ENCODE data around the gene LMNB1. TPM values are rescaled to one million over a fixed set of nuclear protein-coding genes. Genes with fewer than 3 reads are reported as not detected.
A peak's percentile ranks its signal among the peaks of the same experiment; 100 is the strongest.
"Not testable (repeated sequence)": the region's sequence is repeated elsewhere in the genome, so short reads cannot be mapped to it uniquely, and the experiment has no call there.

LMNB1 gene
- polyA plus RNA-seq (2013), result 44.5 TPM

- H3K4me1 ChIP-seq (ENCODE audit: control extremely low read depth in 1 of 4, control insufficient read depth in 4 of 4, insufficient read depth in 4 of 4, low read length in 3 of 4), result peaks cover 11 to 39% (median 19%) of the 10 kb centered on the region in 4 experiments
- WGBS (ENCODE audit: insufficient coverage), result 1% methylated on average over 40 of the region's 74 CpGs
These were observed at the start of gene LMNB1 for GRCh38 chr5:126776499-126777256. Gene LMNB1, plus strand, starts transcription at chr5:126777136. Its CDS starts 373 bp downstream, at chr5:126777509.

DNA sequence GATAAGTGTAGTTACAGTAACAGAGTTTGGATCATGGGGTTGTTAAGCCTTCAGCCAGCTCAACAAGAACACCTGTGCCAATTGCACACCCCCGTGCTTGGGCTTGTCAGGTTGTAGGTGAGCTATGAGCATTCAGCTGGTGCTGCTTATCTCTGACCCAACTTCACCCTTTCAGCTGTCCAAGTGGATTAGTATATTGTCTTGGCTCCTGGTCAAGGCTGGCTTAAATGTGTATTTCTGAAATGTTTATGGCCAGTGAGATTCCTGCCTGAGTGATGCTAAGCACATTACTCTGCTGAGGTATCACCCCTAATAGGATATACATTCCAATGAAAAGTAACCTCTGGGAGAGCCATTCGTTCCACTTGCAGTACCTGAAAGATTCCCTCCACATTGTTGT, 44.2 kb upstream of the LMNB1 start:
- H3K27ac ChIP-seq (ENCODE audit: insufficient read depth in 1 of 2, low read depth in 1 of 2, low read length in 2 of 2, poor library complexity in 1 of 2, severe bottlenecking in 2 of 2), result no peak overlapping the region
- POLR2A ChIA-PET, result no interaction called here
- no peaks in the 10 kb centered on the region for H3K36me3 ChIP-seq (ENCODE audit: control insufficient read depth in 4 of 4, insufficient read depth in 4 of 4, low read length in 3 of 4)
- DNase-seq, result no peak
- H3K4me3 ChIP-seq (ENCODE audit: control insufficient read depth in 1 of 7, extremely low read depth in 1 of 7, insufficient read depth in 4 of 7, low read depth in 2 of 7, low read length in 6 of 7), result no peak overlapping the region
- H3K4me1 ChIP-seq (ENCODE audit: control extremely low read depth in 1 of 4, control insufficient read depth in 4 of 4, insufficient read depth in 4 of 4, low read length in 3 of 4), result peaks cover 0 to 5% (median 0%) of the 10 kb centered on the region in 4 experiments
- H3K27me3 ChIP-seq (replicated peaks in 2 of 5; ENCODE audit: control insufficient read depth in 4 of 5, insufficient read depth in 5 of 5, low read length in 4 of 5), result no peaks in the 10 kb centered on the region
- no peaks in the 10 kb centered on the region for H3K9me3 ChIP-seq (ENCODE audit: control extremely low read depth in 1 of 5, control insufficient read depth in 4 of 5, insufficient read depth in 2 of 5, low read depth in 1 of 5, low read length in 4 of 5)
- WGBS (ENCODE audit: insufficient coverage), result 80% methylated on average over 1 of the region's 2 CpGs
- CTCF ChIA-PET, result interaction anchor here (1.1 kb wide), 1 partner anchor 9 kb away, joined by 3 read pairs; no protein-coding TSS in a partner anchor

More at GRCh38 chr5:126776499-126777256, at the start of gene LMNB1:
- Histone ChIP-seq H3K9me3 (ENCODE audit: control extremely low read depth in 1 of 5, control insufficient read depth in 4 of 5, insufficient read depth in 2 of 5, low read depth in 1 of 5, low read length in 4 of 5) (no peaks in the 10 kb centered on the region), H3K36me3 (ENCODE audit: control insufficient read depth in 4 of 4, insufficient read depth in 4 of 4, low read length in 3 of 4) (peaks cover 0 to 1% (median 0%) of the 10 kb centered on the region in 4 experiments), H3K27ac (ENCODE audit: insufficient read depth in 1 of 2, low read depth in 1 of 2, low read length in 2 of 2, poor library complexity in 1 of 2, severe bottlenecking in 2 of 2) (peak within 1 kb of the TSS; percentile 46 to 86), H3K27me3 (replicated peaks in 2 of 5; ENCODE audit: control insufficient read depth in 4 of 5, insufficient read depth in 5 of 5, low read length in 4 of 5) (no peaks in the 10 kb centered on the region), H3K4me3 (ENCODE audit: control insufficient read depth in 1 of 7, extremely low read depth in 1 of 7, insufficient read depth in 4 of 7, low read depth in 2 of 7, low read length in 6 of 7) (peak within 1 kb of the TSS; percentile 66 to 98 (median 95))
- peak; percentile 92 to 97 (median 96) for DNase-seq
- ChIA-PET POLR2A (interaction anchor here (0.5 to 1.5 kb wide), 2 partner anchors 29 to 90 kb away, joined by 3 read pairs; no protein-coding TSS in a partner anchor), CTCF (interaction anchor here (0.5 to 11.0 kb wide), 13 partner anchors 10 to 121 kb away, joined by 3 to 271 read pairs (median 4); no protein-coding TSS in a partner anchor)

DNA sequence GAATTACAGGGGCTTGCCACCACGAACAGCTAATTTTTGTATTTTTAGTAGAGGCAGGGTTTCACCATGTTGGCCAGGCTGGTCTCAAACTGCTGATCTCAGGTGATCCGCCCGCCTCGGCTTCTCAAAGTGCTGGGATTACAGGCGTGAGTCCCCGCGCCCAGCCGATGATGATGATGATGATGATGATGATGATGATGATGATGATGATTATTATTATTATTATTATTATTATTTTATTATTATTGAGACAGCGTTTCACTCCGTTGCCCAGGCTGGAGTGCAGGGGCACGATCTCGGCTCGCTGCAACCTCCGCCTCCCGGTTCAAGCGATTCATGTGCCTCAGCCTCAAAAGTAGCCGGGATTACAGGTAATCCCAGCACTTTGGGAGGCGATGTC, 42.4 kb upstream of the LMNB1 start:
- CTCF ChIA-PET, result interaction anchor here (1.2 kb wide), 1 partner anchor 59 kb away, joined by 3 read pairs; no protein-coding TSS in a partner anchor

GRCh38 chr5:126736141-126736540, 40.8 kb upstream of the LMNB1 start:
- Histone ChIP-seq H3K27ac (ENCODE audit: insufficient read depth in 1 of 2, low read depth in 1 of 2, low read length in 2 of 2, poor library complexity in 1 of 2, severe bottlenecking in 2 of 2) (no peak overlapping the region), H3K36me3 (ENCODE audit: control insufficient read depth in 4 of 4, insufficient read depth in 4 of 4, low read length in 3 of 4) (no peaks in the 10 kb centered on the region), H3K4me1 (ENCODE audit: control extremely low read depth in 1 of 4, control insufficient read depth in 4 of 4, insufficient read depth in 4 of 4, low read length in 3 of 4) (no peaks in the 10 kb centered on the region), H3K4me3 (ENCODE audit: control insufficient read depth in 1 of 7, extremely low read depth in 1 of 7, insufficient read depth in 4 of 7, low read depth in 2 of 7, low read length in 6 of 7) (no peak overlapping the region), H3K9me3 (ENCODE audit: control extremely low read depth in 1 of 5, control insufficient read depth in 4 of 5, insufficient read depth in 2 of 5, low read depth in 1 of 5, low read length in 4 of 5) (no peaks in the 10 kb centered on the region), H3K27me3 (replicated peaks in 2 of 5; ENCODE audit: control insufficient read depth in 4 of 5, insufficient read depth in 5 of 5, low read length in 4 of 5) (no peaks in the 10 kb centered on the region)
- ChIA-PET CTCF (interaction anchor here (0.6 kb wide), 1 partner anchor 20 kb away, joined by 3 read pairs; no protein-coding TSS in a partner anchor), POLR2A (no interaction called here)
- WGBS (ENCODE audit: insufficient coverage), result 100% methylated on average over 2 of the region's 3 CpGs
- DNase-seq, result no peak

More for the DNA sequence above, 42.4 kb upstream of the LMNB1 start:
- DNase-seq; H3K9me3 ChIP-seq (ENCODE audit: control extremely low read depth in 1 of 5, control insufficient read depth in 4 of 5, insufficient read depth in 2 of 5, low read depth in 1 of 5, low read length in 4 of 5); H3K27ac ChIP-seq (ENCODE audit: insufficient read depth in 1 of 2, low read depth in 1 of 2, low read length in 2 of 2, poor library complexity in 1 of 2, severe bottlenecking in 2 of 2); POLR2A ChIA-PET; H3K36me3 ChIP-seq (ENCODE audit: control insufficient read depth in 4 of 4, insufficient read depth in 4 of 4, low read length in 3 of 4); H3K4me1 ChIP-seq (ENCODE audit: control extremely low read depth in 1 of 4, control insufficient read depth in 4 of 4, insufficient read depth in 4 of 4, low read length in 3 of 4); H3K27me3 ChIP-seq (replicated peaks in 2 of 5; ENCODE audit: control insufficient read depth in 4 of 5, insufficient read depth in 5 of 5, low read length in 4 of 5); H3K4me3 ChIP-seq (ENCODE audit: control insufficient read depth in 1 of 7, extremely low read depth in 1 of 7, insufficient read depth in 4 of 7, low read depth in 2 of 7, low read length in 6 of 7): not testable (repeated sequence)
- 94% methylated on average over 9 of the region's 18 CpGs for WGBS (ENCODE audit: insufficient coverage)

GRCh38 chr5:126741361-126741760, 35.6 kb upstream of the LMNB1 start:
- WGBS (ENCODE audit: insufficient coverage), result 100% methylated on average over 4 of the region's 9 CpGs
- POLR2A ChIA-PET, result no interaction called here
- Histone ChIP-seq H3K27me3 (replicated peaks in 2 of 5; ENCODE audit: control insufficient read depth in 4 of 5, insufficient read depth in 5 of 5, low read length in 4 of 5) (no peaks in the 10 kb centered on the region), H3K9me3 (ENCODE audit: control extremely low read depth in 1 of 5, control insufficient read depth in 4 of 5, insufficient read depth in 2 of 5, low read depth in 1 of 5, low read length in 4 of 5) (no peaks in the 10 kb centered on the region), H3K4me3 (ENCODE audit: control insufficient read depth in 1 of 7, extremely low read depth in 1 of 7, insufficient read depth in 4 of 7, low read depth in 2 of 7, low read length in 6 of 7) (no peak overlapping the region), H3K27ac (ENCODE audit: insufficient read depth in 1 of 2, low read depth in 1 of 2, low read length in 2 of 2, poor library complexity in 1 of 2, severe bottlenecking in 2 of 2) (no peak overlapping the region), H3K36me3 (ENCODE audit: control insufficient read depth in 4 of 4, insufficient read depth in 4 of 4, low read length in 3 of 4) (no peaks in the 10 kb centered on the region), H3K4me1 (ENCODE audit: control extremely low read depth in 1 of 4, control insufficient read depth in 4 of 4, insufficient read depth in 4 of 4, low read length in 3 of 4) (peaks cover 0 to 7% (median 0%) of the 10 kb centered on the region in 4 experiments)
- DNase-seq, result no peak
- CTCF ChIA-PET, result interaction anchor here (0.6 kb wide), 1 partner anchor 9 kb away, joined by 3 read pairs; no protein-coding TSS in a partner anchor

GRCh38 chr5:126742425-126742824, 34.5 kb upstream of the LMNB1 start:
- Histone ChIP-seq H3K4me1 (ENCODE audit: control extremely low read depth in 1 of 4, control insufficient read depth in 4 of 4, insufficient read depth in 4 of 4, low read length in 3 of 4) (peaks cover 0 to 16% (median 0%) of the 10 kb centered on the region in 4 experiments), H3K27me3 (replicated peaks in 2 of 5; ENCODE audit: control insufficient read depth in 4 of 5, insufficient read depth in 5 of 5, low read length in 4 of 5) (no peaks in the 10 kb centered on the region)
- POLR2A ChIA-PET, result no interaction called here

DNA sequence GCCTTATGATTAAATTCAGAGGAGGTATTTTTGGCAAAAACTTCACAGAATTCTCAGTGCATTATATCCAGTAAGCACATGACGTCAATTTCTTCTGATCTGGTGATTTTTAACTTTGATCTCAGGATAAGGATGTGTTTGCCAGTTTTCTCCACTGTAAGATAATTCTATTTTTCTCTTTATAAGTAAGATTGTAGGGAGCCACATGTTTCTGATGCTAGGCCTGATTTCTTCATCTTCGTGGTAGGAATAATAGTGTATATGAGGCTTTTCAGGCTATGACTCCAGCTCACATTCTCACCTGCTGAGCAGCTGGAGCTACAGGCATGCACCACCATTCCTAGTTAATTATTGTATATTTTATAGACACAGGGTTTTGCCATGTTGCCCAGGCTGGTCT, 32.1 kb upstream of the LMNB1 start:
- Histone ChIP-seq H3K27me3 (replicated peaks in 2 of 5; ENCODE audit: control insufficient read depth in 4 of 5, insufficient read depth in 5 of 5, low read length in 4 of 5) (no peaks in the 10 kb centered on the region), H3K4me1 (ENCODE audit: control extremely low read depth in 1 of 4, control insufficient read depth in 4 of 4, insufficient read depth in 4 of 4, low read length in 3 of 4) (peaks cover 3 to 31% (median 10%) of the 10 kb centered on the region in 4 experiments), H3K4me3 (ENCODE audit: control insufficient read depth in 1 of 7, extremely low read depth in 1 of 7, insufficient read depth in 4 of 7, low read depth in 2 of 7, low read length in 6 of 7) (no peak overlapping the region), H3K36me3 (ENCODE audit: control insufficient read depth in 4 of 4, insufficient read depth in 4 of 4, low read length in 3 of 4) (no peaks in the 10 kb centered on the region), H3K27ac (ENCODE audit: insufficient read depth in 1 of 2, low read depth in 1 of 2, low read length in 2 of 2, poor library complexity in 1 of 2, severe bottlenecking in 2 of 2) (no peak overlapping the region), H3K9me3 (ENCODE audit: control extremely low read depth in 1 of 5, control insufficient read depth in 4 of 5, insufficient read depth in 2 of 5, low read depth in 1 of 5, low read length in 4 of 5) (no peaks in the 10 kb centered on the region)
- no peak for DNase-seq
- ChIA-PET POLR2A (no interaction called here), CTCF (no interaction called here)
- no CpG with 5 or more reads among the region's 2 CpGs for WGBS (ENCODE audit: insufficient coverage)

More at GRCh38 chr5:126742425-126742824, 34.5 kb upstream of the LMNB1 start:
- WGBS (ENCODE audit: insufficient coverage), result 100% methylated on average over 2 of the region's 2 CpGs
- Histone ChIP-seq H3K36me3 (ENCODE audit: control insufficient read depth in 4 of 4, insufficient read depth in 4 of 4, low read length in 3 of 4) (no peaks in the 10 kb centered on the region), H3K27ac (ENCODE audit: insufficient read depth in 1 of 2, low read depth in 1 of 2, low read length in 2 of 2, poor library complexity in 1 of 2, severe bottlenecking in 2 of 2) (no peak overlapping the region), H3K9me3 (ENCODE audit: control extremely low read depth in 1 of 5, control insufficient read depth in 4 of 5, insufficient read depth in 2 of 5, low read depth in 1 of 5, low read length in 4 of 5) (no peaks in the 10 kb centered on the region), H3K4me3 (ENCODE audit: control insufficient read depth in 1 of 7, extremely low read depth in 1 of 7, insufficient read depth in 4 of 7, low read depth in 2 of 7, low read length in 6 of 7) (no peak overlapping the region)
- no peak for DNase-seq
- CTCF ChIA-PET, result no interaction called here

All from common myeloid progenitor, CD34-positive (primary cell).